ACHN (cell line): ENCODE data around the gene ARHGEF11.

Experiments used
- DNase-seq: peaks from one replicate; pipeline ENCODE4 v3.0.0-alpha.2; 2015
- in situ Hi-C: cut with HindIII; loops from 2 replicates; pipeline ENCODE4 v1.10.0; 2017; ENCODE audit warnings: low sequenced_read_pairs, low pct_ligation_motif_present, low pct_unique_long_range_greater_than_20kb

The ARHGEF11 gene

DNA sequence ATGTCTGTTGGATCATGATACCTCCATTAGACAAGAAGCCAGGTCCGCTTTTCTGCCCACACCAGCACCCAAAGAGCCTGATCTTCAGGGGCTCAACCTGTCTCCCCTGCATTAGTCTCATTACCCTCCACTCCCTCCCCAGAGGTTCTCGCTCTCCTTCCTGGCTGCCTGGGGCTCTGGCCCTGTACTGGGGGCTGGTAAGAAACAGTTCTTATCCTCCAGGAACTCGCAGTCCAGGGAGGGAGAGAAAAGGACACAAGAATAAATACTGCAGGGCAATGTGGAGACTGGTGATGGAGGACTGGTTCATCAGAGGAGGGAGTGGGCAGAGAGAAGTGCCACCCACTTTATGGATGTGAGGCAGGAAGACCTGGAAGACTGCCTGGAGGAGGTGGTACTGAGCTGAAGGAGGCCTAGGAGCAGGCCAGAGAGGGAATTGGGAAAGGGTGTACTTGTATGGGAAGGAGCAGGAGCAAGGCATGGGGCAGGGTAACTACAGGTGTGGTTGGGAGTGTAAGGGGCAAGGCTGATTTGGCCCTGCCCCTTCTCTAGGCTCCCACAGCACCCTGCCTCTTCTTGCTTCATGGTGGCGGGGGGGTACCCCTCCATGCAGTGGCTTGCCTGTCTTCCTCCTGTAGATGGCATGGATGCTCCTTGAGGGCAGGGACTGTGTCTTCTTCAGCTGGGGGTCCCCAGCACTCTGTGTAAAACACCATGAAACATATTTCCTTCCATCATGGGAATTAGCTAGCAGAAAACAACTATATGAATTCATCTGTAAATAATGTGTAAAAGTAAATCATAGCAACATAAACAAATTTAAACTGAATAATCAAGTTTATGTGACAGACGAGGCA is 120.2 kb downstream of the ARHGEF11 start:
- DNase-seq, result no peak
- in situ Hi-C loops, result no loop called here

- in situ Hi-C loops, result no loop called here
- DNase-seq, result no peak
Measured at GRCh38 chr1:156924478-156925153, 120.9 kb downstream of the ARHGEF11 start.

DNA sequence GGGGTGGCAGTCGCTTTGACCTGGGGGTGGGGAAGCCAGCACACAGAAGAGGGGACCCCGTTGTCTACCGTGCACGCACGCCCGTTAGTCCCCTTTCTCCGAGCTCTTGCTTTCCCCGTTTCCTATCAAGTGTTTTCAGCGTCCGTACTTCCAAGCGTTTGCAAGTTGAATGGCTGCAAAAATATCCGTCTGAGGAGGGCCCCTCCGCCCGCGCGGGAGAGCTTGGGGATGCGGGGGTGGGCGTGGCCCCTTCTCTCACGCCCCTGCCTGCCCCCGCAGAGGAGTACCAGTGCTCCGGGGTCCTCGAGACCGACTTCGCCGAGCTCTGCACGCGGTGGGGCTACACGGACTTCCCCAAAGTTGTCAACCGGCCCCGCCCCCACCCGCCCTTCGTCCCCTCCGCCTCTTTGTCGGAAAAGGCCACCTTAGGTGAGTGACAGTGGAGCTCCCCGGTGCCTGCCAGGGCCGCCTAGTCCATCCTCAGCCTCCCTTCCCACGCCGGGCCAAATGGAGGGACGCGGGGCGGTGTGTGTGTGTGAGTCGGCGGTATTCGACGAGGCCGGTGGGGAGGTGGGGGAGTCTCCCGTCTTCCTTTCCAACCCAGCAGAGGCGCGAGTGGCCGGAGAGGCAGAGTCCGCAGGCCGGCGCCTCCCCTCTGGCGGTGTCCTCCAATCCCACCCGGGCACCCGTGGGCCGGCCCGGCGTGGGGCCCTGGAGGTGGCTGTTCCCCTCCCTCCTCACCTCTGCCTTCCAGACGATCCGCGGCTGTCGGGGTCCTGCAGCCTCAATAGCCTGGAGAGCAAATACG is 121.7 kb downstream of the ARHGEF11 start:
- in situ Hi-C loops, result no loop called here

DNA sequence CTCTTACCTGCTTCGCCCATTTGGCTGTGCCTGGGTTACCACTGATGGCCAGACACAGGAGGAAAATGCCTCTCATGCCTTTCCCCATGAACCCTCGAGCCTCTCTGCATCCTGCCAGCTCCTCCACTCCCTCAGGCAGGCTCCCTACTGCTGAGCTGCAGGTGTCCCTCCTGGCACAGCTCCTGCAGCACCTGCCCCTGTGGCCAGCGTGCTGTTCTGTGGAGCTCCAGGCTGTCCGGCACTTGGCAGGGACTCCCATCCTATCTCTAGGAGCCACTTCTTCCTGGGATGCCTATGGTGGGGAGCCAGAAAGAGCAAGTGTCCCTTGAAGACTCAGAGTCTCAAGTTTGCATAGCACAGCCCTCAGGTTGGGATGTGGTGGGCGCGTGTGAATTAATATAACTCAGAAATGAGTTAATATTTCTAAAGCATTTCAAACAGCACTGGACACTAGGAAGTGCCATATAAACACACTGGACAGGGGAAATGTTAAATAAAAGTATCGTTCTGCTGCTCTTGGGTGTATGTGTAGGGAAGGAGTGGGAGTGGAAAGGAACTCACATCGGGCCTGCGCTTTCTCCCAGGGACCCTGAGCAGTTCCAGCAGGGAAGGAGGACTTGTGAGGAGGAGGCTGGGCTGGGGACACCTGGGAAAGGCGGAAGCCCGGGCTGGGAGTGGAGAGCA is 122.4 kb downstream of the ARHGEF11 start:
- DNase-seq, result no peak
- in situ Hi-C loops, result no loop called here

More for the DNA sequence above, 121.7 kb downstream of the ARHGEF11 start:
- DNase-seq, result no peak

DNA sequence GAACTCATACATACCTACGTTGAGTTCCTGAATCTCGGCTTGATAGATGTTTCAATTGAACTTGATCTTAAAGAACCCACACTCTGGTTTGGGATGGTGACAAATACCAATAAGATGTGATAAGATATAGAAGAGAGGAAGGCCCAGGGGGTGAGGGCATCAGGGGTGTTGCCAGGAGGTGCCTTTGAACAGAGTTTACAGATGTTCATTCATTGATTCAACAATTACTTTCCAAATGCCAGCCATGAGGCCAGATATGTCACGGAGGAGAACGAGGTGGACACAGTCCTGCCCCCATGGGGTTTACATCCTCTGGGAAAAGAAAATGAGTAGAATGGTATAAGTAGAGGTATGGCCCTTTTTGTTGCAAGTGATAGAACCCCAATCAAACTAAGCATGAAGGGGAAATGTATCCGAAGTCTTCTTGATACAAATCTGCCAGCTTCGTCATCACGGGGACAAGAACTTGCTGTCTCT is 124.5 kb downstream of the ARHGEF11 start:
- in situ Hi-C loops, result no loop called here
- no peak for DNase-seq

GRCh38 chr1:156920233-156921052 is 125.1 kb downstream of the ARHGEF11 start, which contains the start of gene LRRC71:
TSS of gene LRRC71 (plus strand) at chr1:156920632. CDS start at chr1:156920804, 172 bp downstream.
- peak; percentile 86 for DNase-seq
- in situ Hi-C loops, result no loop called here

DNA sequence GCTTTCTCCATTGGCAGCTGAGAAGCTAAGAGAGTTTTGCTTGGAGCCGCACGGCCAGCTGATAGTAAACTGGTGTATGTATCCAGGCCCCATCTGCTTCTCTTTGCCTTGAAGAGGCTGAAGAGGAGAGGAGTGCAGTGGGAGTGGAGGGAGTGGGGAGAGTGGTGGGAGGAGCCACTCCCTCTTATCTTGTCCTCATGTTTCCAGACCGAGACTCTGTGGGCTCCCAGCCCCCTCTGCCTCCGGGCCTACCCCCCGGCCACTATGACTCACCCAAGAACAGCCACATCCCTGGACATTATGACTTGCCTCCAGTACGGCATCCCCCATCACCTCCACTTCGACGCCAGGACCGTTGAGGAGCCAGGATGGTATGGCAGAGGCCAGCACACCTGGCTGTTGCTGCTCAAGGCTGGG is 131.1 kb downstream of the ARHGEF11 start:
- no peak for DNase-seq
- in situ Hi-C loops, result no loop called here

GRCh38 chr1:156913809-156914387 is 131.6 kb downstream of the ARHGEF11 start:
- DNase-seq, result no peak
- in situ Hi-C loops, result no loop called here

- in situ Hi-C loops, result no loop called here
- no peak for DNase-seq
Measured at GRCh38 chr1:156912861-156913808, 132.4 kb downstream of the ARHGEF11 start.

DNA sequence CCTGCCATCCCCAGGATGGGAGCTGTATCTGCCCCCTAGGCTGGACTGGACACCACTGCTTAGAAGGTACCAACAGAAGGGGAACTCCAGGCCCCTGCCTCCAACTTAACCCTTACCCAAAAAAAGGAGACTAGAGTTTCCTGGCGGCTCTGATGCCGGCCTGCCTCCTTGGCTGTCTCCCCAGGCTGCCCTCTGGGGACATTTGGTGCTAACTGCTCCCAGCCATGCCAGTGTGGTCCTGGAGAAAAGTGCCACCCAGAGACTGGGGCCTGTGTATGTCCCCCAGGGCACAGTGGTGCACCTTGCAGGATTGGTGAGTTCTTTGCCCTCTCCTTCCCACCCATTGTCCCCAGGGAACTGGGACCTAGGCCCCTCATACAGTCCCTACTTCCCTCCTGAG is 133.2 kb downstream of the ARHGEF11 start:
- in situ Hi-C loops, result no loop called here
- DNase-seq, result no peak

DNA sequence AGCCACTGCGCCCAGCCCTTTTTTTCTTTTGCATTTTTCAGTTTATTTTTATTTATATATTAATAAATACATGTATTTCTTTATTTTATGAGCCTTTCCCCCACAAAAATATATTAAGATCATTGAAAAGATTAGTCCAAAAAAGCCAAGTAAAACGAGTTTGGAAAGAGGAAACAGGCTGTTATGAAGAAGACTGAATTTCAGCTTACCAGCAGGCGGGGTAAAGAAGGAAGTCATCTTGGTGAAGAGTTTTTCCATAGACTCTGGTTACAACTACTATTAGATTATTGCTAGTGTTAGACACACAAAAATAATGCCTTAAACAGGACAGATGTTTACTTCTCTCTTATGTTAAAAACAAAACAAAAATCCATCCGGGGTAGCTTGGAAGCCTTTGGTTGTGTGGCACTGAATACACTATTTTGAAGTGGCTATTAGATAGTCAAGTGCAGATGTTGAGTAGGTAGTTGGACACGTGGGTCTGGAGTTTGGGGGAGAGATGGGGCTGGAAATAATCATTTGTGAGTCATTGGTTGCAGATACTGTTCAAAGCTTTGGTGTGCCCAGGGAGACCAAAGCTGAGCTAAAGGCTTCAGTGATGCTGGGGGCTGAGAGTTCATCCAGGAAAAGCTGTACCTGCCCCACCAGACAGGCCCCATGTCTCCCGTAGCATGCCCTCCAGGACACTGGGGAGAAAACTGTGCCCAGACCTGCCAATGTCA is 133.8 kb downstream of the ARHGEF11 start:
- in situ Hi-C loops, result no loop called here
- no peak for DNase-seq

DNA sequence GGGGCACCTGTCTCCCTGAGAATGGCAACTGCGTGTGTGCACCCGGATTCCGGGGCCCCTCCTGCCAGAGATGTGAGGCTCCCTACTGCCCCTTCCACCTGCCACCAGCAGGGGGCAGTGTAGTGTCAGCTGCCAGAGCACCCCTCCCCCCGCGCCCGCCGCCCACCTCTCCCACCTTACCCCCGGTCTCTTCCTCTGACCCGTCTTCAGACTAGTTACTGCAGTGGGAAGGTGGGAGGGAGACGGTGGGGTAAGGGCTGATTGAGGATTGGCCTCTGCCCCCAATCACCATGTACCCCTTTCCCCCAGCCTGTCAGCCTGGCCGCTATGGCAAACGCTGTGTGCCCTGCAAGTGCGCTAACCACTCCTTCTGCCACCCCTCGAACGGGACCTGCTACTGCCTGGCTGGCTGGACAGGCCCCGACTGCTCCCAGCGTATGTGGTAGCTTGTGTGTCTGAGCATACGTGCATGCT is 135.2 kb downstream of the ARHGEF11 start:
- in situ Hi-C loops, result no loop called here

GRCh38 chr1:156909671-156910070 is 135.9 kb downstream of the ARHGEF11 start:
- in situ Hi-C loops, result no loop called here

More for the DNA sequence above, 135.2 kb downstream of the ARHGEF11 start:
- DNase-seq, result peak; percentile 36

DNA sequence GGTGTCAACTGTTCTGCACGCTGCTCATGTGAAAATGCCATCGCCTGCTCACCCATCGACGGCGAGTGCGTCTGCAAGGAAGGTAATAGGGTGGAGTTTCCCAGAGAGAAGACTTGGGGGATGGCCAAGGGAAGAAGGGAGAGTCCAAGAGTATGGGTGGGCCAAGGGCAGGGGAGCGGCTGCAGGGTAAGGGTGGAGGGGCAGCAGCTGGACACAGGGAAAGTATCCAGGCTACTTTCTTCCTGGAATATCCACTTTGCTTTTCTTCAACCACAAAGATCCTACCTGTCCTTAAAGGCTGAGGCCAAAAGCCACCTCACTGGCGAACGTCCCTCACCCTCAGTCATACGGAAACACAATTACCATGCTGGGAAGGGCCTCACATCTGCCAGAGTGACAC is 136.6 kb downstream of the ARHGEF11 start:
- in situ Hi-C loops, result no loop called here
- no peak for DNase-seq

More at GRCh38 chr1:156909671-156910070, 135.9 kb downstream of the ARHGEF11 start:
- no peak for DNase-seq

DNA sequence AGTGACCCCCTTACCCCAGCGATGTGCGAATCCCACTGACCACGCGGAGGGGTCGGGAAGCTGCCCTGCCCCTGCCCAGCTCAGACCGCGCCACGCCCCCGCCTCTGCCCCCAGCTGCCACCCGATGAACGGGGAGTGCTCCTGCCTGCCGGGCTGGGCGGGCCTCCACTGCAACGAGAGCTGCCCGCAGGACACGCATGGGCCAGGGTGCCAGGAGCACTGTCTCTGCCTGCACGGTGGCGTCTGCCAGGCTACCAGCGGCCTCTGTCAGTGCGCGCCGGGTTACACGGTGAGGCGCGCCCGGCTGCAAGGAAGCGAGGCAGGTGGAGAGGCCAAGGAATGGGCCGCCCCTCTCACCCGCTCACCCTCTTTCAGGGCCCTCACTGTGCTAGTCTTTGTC is 137.0 kb downstream of the ARHGEF11 start:
- no peak for DNase-seq
- in situ Hi-C loops, result no loop called here
